ENCODE results near the gene DAAM1.

DNA sequence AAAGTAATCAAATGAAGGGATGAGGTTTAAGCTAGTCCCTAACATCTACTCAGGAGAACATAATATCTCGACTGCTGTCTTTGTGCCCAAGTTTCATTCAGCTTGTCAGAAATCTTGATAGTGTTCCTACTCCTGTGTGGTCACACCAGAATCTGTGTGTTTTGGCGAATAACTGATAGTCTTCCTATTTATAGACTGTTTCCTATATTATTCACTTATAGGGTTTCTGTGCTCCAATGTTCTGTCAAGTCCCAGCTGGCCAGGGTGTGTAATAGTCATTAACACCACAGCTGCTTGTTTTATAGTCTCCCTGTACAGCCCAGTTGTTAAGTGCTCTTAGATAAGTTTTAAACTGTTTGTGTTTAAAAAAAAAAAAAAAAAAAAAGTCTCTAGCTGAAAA lies 230.8 kb downstream of the DAAM1 start:
- TF ChIP-seq, protein P1, sequence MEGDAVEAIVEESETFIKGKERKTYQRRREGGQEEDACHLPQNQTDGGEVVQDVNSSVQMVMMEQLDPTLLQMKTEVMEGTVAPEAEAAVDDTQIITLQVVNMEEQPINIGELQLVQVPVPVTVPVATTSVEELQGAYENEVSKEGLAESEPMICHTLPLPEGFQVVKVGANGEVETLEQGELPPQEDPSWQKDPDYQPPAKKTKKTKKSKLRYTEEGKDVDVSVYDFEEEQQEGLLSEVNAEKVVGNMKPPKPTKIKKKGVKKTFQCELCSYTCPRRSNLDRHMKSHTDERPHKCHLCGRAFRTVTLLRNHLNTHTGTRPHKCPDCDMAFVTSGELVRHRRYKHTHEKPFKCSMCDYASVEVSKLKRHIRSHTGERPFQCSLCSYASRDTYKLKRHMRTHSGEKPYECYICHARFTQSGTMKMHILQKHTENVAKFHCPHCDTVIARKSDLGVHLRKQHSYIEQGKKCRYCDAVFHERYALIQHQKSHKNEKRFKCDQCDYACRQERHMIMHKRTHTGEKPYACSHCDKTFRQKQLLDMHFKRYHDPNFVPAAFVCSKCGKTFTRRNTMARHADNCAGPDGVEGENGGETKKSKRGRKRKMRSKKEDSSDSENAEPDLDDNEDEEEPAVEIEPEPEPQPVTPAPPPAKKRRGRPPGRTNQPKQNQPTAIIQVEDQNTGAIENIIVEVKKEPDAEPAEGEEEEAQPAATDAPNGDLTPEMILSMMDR (IDR thresholded peaks at IDR 0.05; ENCODE audit: low read depth, low read length), result no peak
- no peak for TF ChIP-seq EZH2phosphoT487 (IDR thresholded peaks at IDR 0.05; ENCODE audit: low read depth)
